ENCODE data around the gene CEMP1.

The CEMP1 gene

DNA sequence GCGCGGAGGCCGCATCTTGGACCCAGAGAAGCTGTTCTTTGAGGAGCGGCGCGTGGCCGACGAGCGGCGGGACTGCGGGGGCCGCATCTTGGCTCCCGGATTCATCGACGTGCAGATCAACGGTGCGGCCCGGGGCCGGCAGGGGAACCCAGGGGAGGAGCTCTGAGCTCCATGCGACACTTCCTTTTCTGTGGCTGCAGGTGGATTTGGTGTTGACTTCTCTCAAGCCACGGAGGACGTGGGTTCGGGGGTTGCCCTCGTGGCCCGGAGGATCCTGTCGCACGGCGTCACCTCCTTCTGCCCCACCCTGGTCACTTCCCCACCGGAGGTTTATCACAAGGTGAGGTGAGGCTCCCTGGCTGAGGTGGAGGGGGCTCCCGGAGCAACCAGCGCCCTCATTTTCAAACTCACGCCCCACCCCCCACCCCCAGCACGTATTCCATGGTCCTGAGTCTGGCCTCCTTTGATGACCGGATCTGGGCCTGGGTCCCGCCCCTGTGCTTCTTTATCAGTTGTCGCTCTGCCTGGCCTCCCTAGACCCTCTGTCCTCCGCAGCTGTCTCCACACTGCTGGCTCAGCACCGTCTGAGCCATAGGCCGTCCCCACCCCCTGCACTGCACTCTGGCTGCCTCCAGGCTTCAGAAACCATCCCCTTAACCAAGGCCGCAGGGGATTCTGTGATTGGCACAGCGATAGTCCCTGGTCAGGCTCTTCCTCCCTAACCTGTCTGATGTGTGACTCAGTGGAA lies 10.2 kb downstream of the CEMP1 start:
- H3K27me3 ChIP-seq (ENCODE audit: insufficient read depth, poor library complexity, severe bottlenecking): no peaks in the 10 kb centered on the region
- peak overlapping the region; percentile 68 for H3K27ac ChIP-seq (replicated peaks)
- H3K4me3 ChIP-seq (replicated peaks; ENCODE audit: insufficient read depth, low read length): peak overlapping the region; percentile 53
- DNase-seq (ENCODE audit: low read depth in 1 of 2, low spot score in 1 of 2): peak in 1 of 2 experiments; percentile 64
- TF ChIP-seq SPI1 (IDR thresholded peaks at IDR 0.05; ENCODE audit: borderline replicate concordance, low read depth): peak; percentile 78
- TF ChIP-seq, protein P1, sequence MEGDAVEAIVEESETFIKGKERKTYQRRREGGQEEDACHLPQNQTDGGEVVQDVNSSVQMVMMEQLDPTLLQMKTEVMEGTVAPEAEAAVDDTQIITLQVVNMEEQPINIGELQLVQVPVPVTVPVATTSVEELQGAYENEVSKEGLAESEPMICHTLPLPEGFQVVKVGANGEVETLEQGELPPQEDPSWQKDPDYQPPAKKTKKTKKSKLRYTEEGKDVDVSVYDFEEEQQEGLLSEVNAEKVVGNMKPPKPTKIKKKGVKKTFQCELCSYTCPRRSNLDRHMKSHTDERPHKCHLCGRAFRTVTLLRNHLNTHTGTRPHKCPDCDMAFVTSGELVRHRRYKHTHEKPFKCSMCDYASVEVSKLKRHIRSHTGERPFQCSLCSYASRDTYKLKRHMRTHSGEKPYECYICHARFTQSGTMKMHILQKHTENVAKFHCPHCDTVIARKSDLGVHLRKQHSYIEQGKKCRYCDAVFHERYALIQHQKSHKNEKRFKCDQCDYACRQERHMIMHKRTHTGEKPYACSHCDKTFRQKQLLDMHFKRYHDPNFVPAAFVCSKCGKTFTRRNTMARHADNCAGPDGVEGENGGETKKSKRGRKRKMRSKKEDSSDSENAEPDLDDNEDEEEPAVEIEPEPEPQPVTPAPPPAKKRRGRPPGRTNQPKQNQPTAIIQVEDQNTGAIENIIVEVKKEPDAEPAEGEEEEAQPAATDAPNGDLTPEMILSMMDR (IDR thresholded peaks at IDR 0.05; ENCODE audit: insufficient read depth, low read length): no peak

GRCh38 chr16:2520097-2520783 lies 11.0 kb downstream of the CEMP1 start, which contains the start of gene AMDHD2:
AMDHD2 (plus strand) TSS chr16:2520371; CDS start chr16:2520459, 88 bp downstream.
- peak; percentile 83 to 89 for DNase-seq (ENCODE audit: low read depth in 1 of 2, low spot score in 1 of 2)
- peak within 1 kb of the TSS; percentile 68 for H3K27ac ChIP-seq (replicated peaks)

GRCh38 chr16:2519711-2520080 lies 11.5 kb downstream of the CEMP1 start:
- TF ChIP-seq POLR2AphosphoS5 (IDR thresholded peaks at IDR 0.05; ENCODE audit: low read depth): no peak
- TF ChIP-seq, protein P1 (IDR thresholded peaks at IDR 0.05; ENCODE audit: insufficient read depth, low read length): no peak
- no peak for TF ChIP-seq GABPA (IDR thresholded peaks at IDR 0.05; ENCODE audit: low read depth)
- TF ChIP-seq REST (IDR thresholded peaks at IDR 0.05; ENCODE audit: insufficient replicate concordance, low read depth): no peak
- TF ChIP-seq SPI1 (IDR thresholded peaks at IDR 0.05; ENCODE audit: borderline replicate concordance, low read depth): no peak
- Histone ChIP-seq H3K27me3 (ENCODE audit: insufficient read depth, poor library complexity, severe bottlenecking) (no peaks in the 10 kb centered on the region), H3K27ac (replicated peaks) (no peak overlapping the region; the same call in 1 of the 2 replicates), H3K4me3 (replicated peaks; ENCODE audit: insufficient read depth, low read length) (peak overlapping the region; percentile 17)
- no peak for DNase-seq (ENCODE audit: low read depth in 1 of 2, low spot score in 1 of 2)

More at GRCh38 chr16:2520097-2520783, 11.0 kb downstream of the CEMP1 start, which contains the start of gene AMDHD2:
- Histone ChIP-seq H3K4me3 (replicated peaks; ENCODE audit: insufficient read depth, low read length) (peak within 1 kb of the TSS; percentile 53), H3K27me3 (ENCODE audit: insufficient read depth, poor library complexity, severe bottlenecking) (no peaks in the 10 kb centered on the region)
- TF ChIP-seq, protein P1 (IDR thresholded peaks at IDR 0.05; ENCODE audit: insufficient read depth, low read length): no peak
- TF ChIP-seq POLR2AphosphoS5 (IDR thresholded peaks at IDR 0.05; ENCODE audit: low read depth): peak; percentile 93

DNA sequence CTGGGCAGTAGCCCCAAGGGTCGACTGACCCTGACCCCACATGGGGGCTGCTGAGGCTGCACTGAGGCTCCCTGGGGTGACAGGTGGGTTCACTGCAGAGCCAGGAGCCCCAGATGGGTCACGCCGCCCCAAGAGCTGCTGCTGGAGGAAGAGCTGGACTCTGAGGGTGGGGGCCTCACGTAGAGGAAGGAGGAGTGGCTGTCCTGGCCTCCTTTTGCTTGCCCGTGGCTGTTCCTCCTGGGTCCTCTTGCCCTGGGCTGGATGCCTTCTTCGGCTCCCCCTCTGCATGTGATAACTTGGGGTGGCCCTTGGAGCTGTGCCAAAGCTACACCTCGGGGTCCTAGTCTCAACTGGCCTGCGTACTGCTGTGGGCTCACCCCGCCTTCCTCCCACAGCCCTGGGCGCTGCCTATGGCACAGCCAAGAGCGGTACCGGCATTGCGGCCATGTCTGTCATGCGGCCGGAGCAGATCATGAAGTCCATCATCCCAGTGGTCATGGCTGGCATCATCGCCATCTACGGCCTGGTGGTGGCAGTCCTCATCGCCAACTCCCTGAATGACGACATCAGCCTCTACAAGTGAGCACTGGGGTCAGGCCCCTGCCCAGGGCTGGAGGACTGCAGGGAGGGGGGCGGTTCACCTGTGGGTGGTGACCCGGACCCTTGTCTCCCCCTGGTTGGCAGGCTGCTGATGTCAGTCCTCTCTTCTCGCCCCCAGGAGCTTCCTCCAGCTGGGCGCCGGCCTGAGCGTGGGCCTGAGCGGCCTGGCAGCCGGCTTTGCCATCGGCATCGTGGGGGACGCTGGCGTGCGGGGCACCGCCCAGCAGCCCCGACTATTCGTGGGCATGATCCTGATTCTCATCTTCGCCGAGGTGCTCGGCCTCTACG lies 12.1 kb downstream of the CEMP1 start:
- H3K27ac ChIP-seq (replicated peaks): no peak overlapping the region; the same call in 1 of the 2 replicates
- no peak for DNase-seq (ENCODE audit: low read depth in 1 of 2, low spot score in 1 of 2)
- TF ChIP-seq REST (IDR thresholded peaks at IDR 0.05; ENCODE audit: insufficient replicate concordance, low read depth) (no peak), POLR2AphosphoS5 (IDR thresholded peaks at IDR 0.05; ENCODE audit: low read depth) (no peak), SPI1 (IDR thresholded peaks at IDR 0.05; ENCODE audit: borderline replicate concordance, low read depth) (no peak), GABPA (IDR thresholded peaks at IDR 0.05; ENCODE audit: low read depth) (no peak)
- TF ChIP-seq, protein P1 (IDR thresholded peaks at IDR 0.05; ENCODE audit: insufficient read depth, low read length): no peak
- no peaks in the 10 kb centered on the region for H3K27me3 ChIP-seq (ENCODE audit: insufficient read depth, poor library complexity, severe bottlenecking)
- H3K4me3 ChIP-seq (replicated peaks; ENCODE audit: insufficient read depth, low read length): no peak overlapping the region
